ENCODE results near the gene ABCA4. TPM values are rescaled to one million over a fixed set of nuclear protein-coding genes. Genes with fewer than 3 reads are reported as not detected.

ABCA4 gene
- total RNA-seq, 1 donor from 2014 or later, result not detected

- intact Hi-C loops (cut with micrococcal nuclease), result no loop called here
- Mint-ChIP-seq H3K9me3 (no peaks in the 10 kb centered on the region), H3K36me3 (ENCODE audit: low read depth) (no peaks in the 10 kb centered on the region), H3K27me3 (peaks cover 6% of the 10 kb centered on the region), H3K27ac (no peak overlapping the region), H3K4me3 (no peak overlapping the region), H3K4me1 (no peaks in the 10 kb centered on the region)
- CTCF ChIA-PET, result no interaction called here
- no peak for TF ChIP-seq CTCF (IDR thresholded peaks at IDR 0.05)
- no peak for DNase-seq
- POLR2A ChIA-PET, result no interaction called here
- no peak for ATAC-seq (ENCODE audit: low read depth)
Measured at GRCh38 chr1:94020764-94021579, 100.0 kb downstream of the ABCA4 start.

- intact Hi-C loops (cut with micrococcal nuclease), result no loop called here
- Mint-ChIP-seq H3K4me3 (no peak overlapping the region), H3K36me3 (ENCODE audit: low read depth) (no peaks in the 10 kb centered on the region), H3K27me3 (peaks cover 4% of the 10 kb centered on the region), H3K9me3 (no peaks in the 10 kb centered on the region), H3K4me1 (no peaks in the 10 kb centered on the region), H3K27ac (no peak overlapping the region)
- no peak for TF ChIP-seq CTCF (IDR thresholded peaks at IDR 0.05)
- ATAC-seq (ENCODE audit: low read depth) (no peak), DNase-seq (no peak)
- ChIA-PET POLR2A (no interaction called here), CTCF (no interaction called here)
Measured at GRCh38 chr1:94019327-94019726, 101.6 kb downstream of the ABCA4 start.

- ATAC-seq (ENCODE audit: low read depth) (no peak), DNase-seq (no peak)
- CTCF ChIA-PET, result no interaction called here
- no peak for TF ChIP-seq CTCF (IDR thresholded peaks at IDR 0.05)
- Mint-ChIP-seq H3K27ac (no peak overlapping the region), H3K4me3 (no peak overlapping the region), H3K36me3 (ENCODE audit: low read depth) (no peaks in the 10 kb centered on the region), H3K4me1 (no peaks in the 10 kb centered on the region), H3K27me3 (peaks cover 4% of the 10 kb centered on the region), H3K9me3 (no peaks in the 10 kb centered on the region)
- intact Hi-C loops (cut with micrococcal nuclease), result no loop called here
- POLR2A ChIA-PET, result interaction anchor here (0.8 kb wide), 1 partner anchor 562 kb away, joined by 3 read pairs; no protein-coding TSS in a partner anchor
Measured at GRCh38 chr1:94017155-94017829, 103.7 kb downstream of the ABCA4 start.

- TF ChIP-seq CTCF (IDR thresholded peaks at IDR 0.05), result no peak
- Mint-ChIP-seq H3K27me3 (no peaks in the 10 kb centered on the region), H3K27ac (no peak overlapping the region), H3K36me3 (ENCODE audit: low read depth) (no peaks in the 10 kb centered on the region), H3K9me3 (no peaks in the 10 kb centered on the region), H3K4me1 (no peaks in the 10 kb centered on the region), H3K4me3 (no peak overlapping the region)
- DNase-seq, result no peak
- CTCF ChIA-PET, result no interaction called here
- POLR2A ChIA-PET, result no interaction called here
- intact Hi-C loops (cut with micrococcal nuclease), result no loop called here
- ATAC-seq (ENCODE audit: low read depth), result no peak
Measured at GRCh38 chr1:94015489-94015817, 105.5 kb downstream of the ABCA4 start.

- no peak overlapping the region for H3K4me3 Mint-ChIP-seq
- H3K27me3 Mint-ChIP-seq, result no peaks in the 10 kb centered on the region
- CTCF ChIA-PET, result no interaction called here
- H3K27ac Mint-ChIP-seq, result no peak overlapping the region
- intact Hi-C loops (cut with micrococcal nuclease), result no loop called here
- H3K36me3 Mint-ChIP-seq (ENCODE audit: low read depth), result no peaks in the 10 kb centered on the region
- H3K9me3 Mint-ChIP-seq, result no peaks in the 10 kb centered on the region
- no peak for TF ChIP-seq CTCF (IDR thresholded peaks at IDR 0.05)
- H3K4me1 Mint-ChIP-seq, result no peaks in the 10 kb centered on the region
- POLR2A ChIA-PET, result no interaction called here
- DNase-seq (no peak), ATAC-seq (ENCODE audit: low read depth) (no peak)
Measured at GRCh38 chr1:94014635-94015488, 106.1 kb downstream of the ABCA4 start.
